ENCODE measurements around the gene MNAT1.

DNA sequence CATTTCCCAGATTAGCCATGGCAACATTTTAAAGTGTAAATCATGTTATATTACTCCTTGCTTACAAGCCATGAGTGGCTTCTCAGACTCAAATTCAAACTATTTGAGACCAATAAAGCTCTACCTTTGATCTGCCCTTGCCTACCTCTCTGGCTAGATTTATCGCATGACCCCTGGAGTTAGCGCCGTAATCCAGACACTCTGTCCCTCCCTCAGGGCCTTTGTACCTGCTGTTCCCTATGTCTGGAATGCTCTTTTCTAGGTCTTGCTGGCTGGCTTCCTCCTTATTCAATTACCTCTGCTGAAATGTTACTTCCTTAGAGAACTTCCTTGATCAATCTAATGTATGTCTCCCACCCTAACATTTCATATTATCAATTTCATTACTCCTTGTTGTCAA lies 26.7 kb upstream of the MNAT1 start:
- TF ChIP-seq, protein P1, sequence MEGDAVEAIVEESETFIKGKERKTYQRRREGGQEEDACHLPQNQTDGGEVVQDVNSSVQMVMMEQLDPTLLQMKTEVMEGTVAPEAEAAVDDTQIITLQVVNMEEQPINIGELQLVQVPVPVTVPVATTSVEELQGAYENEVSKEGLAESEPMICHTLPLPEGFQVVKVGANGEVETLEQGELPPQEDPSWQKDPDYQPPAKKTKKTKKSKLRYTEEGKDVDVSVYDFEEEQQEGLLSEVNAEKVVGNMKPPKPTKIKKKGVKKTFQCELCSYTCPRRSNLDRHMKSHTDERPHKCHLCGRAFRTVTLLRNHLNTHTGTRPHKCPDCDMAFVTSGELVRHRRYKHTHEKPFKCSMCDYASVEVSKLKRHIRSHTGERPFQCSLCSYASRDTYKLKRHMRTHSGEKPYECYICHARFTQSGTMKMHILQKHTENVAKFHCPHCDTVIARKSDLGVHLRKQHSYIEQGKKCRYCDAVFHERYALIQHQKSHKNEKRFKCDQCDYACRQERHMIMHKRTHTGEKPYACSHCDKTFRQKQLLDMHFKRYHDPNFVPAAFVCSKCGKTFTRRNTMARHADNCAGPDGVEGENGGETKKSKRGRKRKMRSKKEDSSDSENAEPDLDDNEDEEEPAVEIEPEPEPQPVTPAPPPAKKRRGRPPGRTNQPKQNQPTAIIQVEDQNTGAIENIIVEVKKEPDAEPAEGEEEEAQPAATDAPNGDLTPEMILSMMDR (IDR thresholded peaks at IDR 0.05): no peak
- no peak for TF ChIP-seq EZH2phosphoT487 (IDR thresholded peaks at IDR 0.05)

All from neural progenitor cell (in vitro differentiated cells).